Retina (tissue), 1 donor: ENCODE measurements around the gene MMP14.
"Not testable (repeated sequence)": the region's sequence is repeated elsewhere in the genome, so short reads cannot be mapped to it uniquely, and the experiment has no call there.

Experiments
- DNase-seq: peaks from one replicate; pipeline ENCODE4 v3.0.0-alpha.2; 2016

MMP14 gene

DNA sequence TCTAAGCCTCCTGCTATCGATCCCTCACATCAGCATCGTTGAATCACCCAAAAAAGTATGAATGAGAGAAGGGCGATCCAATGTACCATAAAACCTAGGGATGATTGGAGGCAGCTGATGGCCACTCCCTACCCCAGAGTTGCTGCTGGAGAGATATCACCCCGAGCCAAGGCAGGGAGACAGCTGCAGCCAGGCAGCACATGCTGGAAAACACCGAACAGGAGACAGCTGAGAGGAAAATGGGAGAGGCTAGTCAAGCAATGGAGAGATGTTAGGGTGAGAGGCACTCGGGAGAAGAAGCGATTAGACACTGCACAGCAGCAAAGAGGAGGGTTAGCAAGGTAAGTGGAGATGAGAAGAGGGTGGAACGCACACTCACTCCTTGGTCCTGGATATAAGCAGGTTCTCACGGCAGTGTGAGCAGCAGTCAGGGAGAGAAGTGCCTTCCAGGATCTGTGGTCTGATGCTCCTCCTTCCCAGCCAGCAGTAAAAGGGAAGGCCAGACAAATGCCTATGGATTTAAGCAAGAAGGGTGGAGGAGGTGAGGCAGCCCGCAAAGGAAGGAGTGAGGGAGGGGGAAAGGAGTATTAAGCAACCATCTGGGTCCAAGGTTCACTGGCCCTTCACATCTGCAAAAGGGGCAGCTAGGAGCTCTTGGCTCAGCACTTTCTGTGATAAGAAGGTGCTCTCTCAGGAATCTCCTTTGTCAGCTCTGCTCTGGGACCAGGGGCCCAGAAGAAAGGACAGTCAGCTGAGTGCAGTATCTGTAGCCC lies 21.3 kb upstream of the MMP14 start, which contains the start of gene SLC7A7:
SLC7A7 (minus strand) TSS at position 495 of the 773 bp plus-strand sequence. CDS start 2,037 bp downstream, outside the sequence.
- DNase-seq, result no peak

DNA sequence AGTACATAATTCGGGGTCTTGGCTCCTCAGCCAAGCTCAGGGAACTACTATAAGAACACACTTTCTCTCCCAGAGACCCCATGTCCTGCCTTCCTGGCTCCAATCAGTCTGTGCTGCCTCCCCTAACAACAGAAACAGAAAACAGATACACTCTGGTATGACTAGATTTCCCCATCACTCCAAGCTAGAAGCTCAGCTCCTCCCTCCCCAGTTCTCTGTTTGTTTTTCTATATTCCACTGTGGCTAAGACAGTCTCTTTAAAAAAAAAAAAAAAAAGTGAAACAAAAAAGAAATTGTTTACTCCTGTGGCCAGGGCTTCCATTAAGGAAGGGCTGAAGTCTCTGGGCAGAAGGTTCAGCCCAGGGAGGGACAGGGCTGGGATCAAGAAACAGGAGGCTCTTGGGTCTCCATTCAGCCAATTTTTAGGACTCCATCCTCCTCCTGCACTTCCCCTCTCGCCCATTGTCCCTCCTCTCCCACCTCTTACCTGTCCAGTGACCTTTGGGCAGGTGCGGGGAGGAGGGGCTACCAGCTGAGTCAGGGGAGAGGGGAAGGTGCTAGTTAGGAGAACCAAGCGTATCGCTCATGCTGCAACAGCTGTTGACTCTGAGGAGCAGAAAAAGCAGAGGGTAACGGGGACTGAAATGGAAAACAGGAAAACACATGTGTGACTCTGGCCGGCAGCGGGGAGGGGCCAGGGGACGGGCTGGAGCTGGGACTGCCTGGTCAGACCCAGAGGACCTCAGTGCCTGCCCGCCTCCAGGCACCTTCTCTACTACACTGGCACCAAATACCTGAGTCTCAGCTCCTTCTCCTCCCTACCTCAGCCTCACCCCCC lies 17.0 kb upstream of the MMP14 start:
- DNase-seq, result no peak

DNA sequence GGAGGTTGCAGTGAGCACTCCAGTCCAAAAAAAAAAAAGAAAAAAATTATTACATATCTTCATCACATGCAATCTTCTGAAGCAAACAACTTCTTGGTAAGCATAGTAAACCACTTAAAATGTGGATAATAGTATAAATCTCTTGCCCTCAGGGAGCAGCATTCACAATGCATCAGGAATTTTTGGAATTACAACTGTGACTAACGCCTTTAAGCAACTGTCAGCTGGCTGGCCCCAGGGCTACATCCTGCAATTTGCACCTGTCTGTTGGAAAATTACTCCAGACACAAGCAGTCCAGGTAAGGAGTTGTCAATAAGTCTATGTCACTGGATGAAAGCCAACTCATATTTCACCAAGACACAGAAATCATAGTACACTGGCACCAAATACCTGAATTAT lies 15.7 kb upstream of the MMP14 start:
- DNase-seq, result no peak

DNA sequence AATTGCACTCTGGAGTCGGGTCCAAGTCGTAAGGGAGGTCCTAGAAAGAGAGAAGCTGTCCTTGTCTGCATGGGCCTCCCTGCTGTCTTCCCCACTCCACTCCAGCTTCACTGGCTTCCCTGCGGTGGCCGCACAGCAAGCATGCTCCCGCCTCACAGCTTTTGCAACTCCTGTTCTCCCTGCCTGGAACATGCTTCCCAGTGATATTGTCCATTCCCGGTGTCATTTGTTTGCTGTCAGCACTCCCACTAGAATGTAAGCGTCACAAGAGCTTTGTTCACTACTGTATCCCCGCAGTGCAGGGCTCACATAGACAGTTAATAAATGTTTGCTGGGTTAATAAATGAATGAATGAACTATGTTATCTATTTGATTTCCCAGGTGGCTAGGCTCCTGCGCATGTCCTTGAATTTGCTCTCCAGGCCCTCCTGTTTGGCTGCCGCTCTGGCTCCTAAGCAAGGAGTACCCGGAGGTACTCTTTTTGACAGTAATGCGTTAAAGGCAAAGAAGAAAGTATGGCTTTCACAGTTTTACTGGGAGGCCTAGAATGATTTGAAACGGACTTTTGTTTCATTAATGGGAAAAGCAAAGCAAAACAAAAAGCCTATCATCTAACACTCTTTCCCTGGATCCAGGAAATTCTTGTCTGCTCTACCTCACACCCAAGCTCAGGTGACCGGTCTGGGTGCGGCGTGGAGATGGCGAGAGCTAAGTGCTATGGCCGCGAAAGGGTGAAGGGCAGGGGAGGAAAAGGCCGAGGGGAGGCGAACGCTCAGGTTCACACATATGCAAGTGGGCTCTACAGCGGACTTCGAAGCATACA lies 15.0 kb upstream of the MMP14 start:
- peak; percentile 43 for DNase-seq

DNA sequence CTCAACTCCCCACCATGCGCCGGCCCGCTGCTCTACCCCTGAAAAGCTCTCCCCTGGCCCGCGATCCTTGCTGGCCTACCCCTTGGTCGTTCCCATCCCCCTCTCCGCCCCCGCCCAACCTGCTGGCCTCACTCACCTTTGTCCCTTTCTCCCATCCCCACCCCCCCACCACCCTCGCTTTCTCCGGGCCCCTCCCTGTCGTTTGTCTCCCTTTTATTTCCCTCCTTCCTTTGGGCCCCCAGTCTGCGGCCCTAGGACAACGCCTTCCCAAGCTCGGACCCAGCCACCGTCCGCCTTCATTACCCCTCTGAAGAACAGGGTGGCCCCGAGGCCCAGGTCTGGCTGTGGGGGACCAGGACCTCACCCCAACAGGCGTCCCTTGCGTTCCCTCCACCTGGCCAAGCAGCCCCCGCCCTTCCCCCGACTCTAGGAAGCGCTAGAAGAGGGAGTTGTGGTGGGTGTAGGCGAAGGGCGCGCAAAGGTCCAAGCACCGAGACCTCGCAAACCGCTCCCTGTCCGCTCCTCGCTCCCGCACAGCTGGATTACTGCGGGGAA lies 14.3 kb upstream of the MMP14 start:
- peak; percentile 52 for DNase-seq

DNA sequence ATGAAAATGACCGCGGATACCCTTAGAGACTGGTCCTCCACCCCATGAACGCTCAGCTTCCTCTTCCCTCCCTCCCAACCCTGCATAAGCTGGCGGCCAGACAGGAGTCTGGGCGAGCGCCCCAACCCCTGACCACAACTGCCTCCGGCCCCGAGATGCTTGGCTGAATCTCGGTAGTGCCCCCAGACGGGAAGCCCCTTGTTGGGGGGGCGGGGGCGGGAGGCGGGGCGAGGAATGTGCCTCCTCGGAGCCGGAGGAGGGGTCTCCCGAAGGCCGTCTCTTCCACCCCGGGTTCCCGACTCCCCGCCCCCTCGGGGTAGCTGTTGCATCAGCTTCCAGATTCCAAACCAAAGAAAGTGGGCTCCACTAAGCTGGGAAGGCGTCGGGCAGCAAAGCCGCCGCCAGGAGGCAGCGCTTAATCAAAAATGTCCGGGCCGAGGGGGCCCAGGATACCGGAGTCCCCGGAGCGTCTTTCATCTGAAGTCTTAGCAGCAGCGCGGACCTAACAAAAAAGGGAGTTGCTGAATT lies 13.8 kb upstream of the MMP14 start:
- peak; percentile 91 for DNase-seq

DNA sequence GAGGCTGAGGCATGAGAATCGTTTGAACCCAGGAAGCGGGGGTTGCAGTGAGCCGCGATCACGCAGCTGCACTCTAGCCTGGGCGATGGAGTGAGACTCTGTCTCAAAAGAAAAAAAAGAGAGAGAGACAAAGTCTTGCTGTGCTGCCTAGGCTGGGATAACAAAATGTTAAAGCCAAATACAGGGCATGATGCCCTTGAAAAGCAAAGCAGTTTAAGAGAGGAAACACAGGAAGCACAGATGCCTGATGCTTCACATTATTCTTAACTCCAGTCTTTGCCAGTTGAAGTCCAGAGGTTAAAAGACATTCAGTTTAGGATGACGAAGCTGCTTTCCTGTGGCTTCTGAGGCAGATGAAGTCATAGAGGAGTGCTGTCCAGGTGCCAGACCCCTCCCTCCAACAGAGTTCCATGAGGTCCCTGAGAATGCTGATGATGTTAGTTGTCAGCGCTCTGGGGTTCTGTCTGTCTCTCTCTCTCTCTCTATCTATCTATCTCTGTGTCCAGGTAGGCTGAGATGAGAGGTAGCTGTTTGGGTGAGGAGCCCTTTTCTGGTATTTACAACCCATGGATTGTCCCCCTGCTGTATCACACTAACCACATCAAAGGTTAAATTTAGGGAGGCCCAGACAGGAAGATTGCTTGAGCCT lies 11.6 kb upstream of the MMP14 start:
- no peak for DNase-seq

DNA sequence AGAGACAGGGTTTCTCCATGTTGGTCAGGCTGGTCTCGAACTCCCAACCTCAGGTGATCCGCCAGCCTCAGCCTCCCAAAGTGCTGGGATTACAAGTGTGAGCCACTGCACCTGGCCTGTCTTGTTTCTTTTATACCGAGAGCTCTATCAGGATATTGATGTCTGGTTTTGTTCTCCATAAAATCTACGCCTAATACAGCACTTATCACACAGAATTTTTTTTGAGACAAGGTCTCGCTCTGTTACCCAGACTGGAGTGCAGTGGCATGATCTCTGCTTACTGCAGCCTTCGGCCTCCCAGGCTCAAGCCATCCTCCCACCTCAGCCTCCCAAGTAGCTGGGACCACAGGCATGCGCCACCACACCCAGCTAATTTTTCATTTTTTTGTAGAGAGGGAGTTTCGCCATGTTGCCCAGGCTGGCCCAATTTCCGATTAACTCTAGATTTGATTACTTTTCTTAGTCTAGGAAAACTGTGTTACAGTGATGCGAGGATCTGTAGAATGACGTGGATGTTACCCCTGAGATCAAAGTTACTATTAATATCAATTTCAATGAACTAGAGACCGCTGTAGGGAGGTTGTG lies 7.2 kb upstream of the MMP14 start:
- DNase-seq, result not testable (repeated sequence)

DNA sequence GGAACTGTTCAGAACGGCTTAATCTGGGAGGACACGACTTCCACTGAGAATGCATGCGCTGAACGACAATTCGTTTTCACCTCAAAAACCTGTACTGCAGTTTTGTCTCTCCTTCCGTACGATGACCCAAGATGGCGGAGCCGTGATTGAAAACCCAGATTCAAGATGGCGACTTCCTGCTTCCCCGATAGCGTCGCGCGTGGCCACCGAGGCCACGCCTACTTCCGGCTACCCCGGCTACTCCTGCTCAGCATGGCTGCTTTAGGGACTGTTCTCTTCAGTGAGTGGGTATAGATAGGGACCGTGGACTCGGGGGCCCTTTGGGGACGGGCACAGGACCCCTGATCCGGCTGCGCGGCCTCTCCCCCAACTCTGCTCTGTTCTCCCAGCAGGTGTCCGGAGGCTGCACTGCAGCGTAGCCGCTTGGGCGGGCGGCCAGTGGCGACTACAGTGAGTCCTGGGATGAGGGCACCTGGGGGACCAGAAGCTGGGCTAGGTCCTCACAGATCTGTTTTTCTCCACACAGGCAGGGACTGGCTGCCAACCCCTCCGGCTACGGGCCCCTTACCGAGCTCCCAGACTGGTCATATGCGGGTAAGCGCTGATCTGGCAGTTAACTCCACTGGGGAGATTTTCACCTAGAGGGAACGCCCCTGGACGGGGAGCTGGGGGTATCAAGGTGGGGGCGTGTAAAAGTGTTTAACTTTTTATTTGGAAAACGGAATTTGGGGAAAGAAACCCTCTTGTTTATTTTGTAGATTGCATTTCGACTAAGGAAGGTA lies 6.5 kb upstream of the MMP14 start, which contains the start of gene MRPL52:
MRPL52 (plus strand) TSS at position 227 of the 782 bp plus-strand sequence; CDS start at position 253, 26 bp downstream.
- peak; percentile 93 for DNase-seq

DNA sequence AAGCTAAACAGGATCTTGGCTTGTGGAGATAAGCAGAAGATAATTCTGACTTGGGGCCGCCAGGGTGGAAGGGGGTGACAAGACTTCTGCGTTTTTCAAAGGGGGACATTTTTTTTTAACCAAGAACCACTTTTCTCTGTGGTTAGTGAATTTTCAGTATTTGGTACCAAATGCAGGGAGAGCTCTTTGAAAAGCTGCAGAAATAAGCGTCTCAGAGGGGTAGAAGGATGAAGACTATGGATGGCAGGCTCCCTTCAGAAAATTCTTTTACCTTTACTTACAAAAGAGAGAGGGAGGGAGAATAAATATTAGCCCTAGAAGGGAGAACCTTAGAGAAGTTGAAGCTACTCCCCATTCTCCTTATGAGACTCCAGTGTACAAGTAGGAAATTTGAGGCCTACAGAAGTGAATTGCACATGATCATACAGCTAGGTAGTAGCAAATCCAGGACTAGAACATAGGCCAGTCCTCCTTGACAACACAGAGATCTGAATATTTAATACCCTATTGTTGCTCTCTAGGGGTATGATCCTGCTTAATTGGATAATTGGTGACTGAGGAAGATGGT lies 5.9 kb upstream of the MMP14 start:
- DNase-seq, result no peak

DNA sequence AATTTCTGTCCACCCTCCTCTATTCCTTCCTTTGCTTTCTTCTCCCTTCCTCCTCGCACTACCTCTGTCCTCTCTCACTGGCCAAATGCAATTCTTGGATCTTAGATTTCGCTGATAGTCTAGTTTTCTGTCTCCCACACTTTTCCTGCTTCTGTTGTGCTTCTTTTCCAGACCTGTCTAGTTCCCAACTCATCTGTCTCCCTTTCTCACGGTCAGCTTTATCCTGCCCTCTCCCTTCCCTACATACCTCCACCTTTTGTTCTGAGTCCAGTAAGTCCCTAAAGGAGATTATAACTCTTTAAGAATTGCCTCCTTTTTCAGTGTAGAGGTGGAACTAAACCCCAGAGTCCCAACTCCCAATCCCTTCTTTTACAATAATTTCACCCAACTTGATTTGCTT lies 880 bp upstream of the MMP14 start:
- no peak for DNase-seq

DNA sequence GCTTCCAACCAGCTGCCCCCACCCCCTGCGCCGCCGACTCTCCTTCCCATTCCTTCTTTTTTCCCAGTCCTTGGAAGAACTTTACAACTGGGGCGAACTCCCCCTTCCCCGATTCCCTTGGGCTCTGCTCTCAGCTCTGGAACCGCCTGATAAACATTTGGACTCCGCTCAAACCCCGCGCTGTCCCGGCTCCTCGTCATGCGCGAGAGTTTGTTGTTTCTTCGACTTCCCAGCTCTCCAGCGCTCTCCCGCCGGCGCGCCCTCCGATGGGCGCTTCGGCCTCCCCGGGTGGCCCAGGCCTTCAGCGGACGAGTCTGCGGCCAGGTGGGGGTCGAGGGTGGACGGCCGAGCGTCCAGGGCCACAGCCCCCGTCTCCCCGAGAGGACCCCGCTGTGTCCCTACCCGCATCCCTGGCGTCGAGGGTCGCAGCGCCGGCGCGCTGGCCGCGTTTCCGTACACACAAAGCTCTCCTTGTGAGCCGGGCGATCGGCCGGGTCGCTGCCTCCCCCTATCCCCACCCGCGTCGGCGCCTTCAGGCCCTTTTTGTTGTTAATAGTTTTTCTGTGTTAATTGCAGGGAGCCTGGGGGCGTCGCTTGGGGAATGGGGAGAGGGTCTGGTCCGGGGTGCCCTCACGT lies 847 bp downstream of the MMP14 start:
- DNase-seq, result peak; percentile 84

DNA sequence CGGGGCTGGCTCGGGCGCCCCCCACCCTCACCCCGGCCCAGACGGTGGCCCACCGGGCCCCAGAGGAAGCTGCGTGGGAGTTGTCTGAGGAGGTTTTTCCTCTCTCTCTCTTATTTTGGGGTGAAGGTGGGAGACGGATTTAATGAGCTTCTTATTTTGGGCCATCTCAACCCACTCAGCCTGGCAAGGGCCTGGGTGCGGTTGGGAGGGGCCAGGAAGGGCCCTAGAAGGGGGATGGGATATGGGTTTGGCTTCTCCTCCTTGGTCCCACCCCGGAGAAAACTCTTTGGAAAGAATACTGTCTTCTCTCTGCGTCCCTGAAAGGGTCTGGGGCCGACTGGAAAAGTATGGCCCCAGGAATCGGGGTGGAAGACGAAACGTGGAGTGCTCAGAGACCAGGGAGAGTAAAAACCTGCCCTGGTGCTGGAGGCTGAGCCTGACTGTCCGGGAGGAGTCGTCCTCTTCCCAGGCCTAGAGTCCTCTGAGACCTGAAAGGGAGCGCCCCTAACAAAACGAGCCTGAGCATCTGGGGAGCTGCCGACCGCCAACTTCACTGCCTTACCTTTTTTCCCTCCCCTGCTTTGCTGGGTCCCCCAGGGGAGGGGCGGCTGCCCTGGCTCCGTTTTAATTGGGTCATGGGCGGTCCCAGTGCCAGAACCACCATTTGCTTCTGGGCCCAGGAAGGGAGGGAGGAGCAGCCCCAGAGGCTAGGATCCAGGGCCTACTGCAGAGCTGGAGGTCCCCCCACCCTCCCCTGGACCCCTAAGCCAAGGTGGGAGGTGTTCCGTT lies 1.6 kb downstream of the MMP14 start:
- no peak for DNase-seq

DNA sequence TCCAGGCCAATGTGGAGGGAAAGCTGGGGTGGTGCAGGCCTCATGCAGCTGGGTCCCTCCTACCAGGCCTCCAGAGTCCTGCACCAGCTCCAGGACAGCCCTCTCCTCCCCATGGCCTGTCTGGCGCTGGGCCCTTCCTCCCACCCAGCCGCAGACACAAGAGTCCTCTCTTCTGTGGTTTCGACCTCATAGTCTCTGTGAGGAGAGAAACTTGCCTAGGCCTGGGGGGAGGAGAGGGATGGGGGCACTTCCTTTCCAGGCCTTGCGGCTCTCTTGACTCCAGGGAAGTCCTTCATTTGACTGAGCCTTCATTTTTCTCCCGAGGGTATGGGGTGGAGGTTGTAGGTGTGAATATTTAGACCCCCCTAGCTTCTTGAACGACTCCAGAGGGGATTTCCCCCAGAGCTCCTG lies 2.3 kb downstream of the MMP14 start:
- no peak for DNase-seq

DNA sequence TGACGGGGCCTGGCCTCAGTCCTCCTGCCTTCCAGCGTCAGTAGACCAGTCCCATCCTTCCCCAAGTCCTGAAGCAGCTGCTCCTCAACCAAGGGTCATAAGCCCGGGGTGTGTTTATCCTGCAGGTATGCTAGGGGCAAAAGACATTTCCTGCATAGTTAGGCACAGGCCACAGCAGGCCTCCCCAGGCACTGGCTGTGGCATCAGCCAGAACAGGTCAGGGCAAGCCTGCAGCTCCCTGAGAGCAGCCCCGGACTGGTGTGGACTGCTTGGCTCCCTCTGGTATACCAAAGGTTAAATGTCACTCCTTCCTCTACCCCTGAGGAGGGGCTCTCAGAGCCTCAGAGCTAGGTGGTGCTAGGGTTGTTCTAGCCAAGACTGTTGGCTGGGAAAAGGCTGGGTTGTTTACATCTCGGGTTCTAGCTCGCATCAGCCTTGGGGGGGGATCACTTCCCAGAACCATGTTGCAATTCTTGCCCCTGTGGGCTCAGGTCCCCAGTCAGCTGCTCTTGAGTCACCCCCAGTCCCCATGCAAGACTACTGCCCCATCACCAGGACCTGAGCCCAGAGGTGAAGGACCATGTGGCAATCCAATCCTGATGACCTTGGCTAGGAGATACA lies 2.9 kb downstream of the MMP14 start:
- no peak for DNase-seq

DNA sequence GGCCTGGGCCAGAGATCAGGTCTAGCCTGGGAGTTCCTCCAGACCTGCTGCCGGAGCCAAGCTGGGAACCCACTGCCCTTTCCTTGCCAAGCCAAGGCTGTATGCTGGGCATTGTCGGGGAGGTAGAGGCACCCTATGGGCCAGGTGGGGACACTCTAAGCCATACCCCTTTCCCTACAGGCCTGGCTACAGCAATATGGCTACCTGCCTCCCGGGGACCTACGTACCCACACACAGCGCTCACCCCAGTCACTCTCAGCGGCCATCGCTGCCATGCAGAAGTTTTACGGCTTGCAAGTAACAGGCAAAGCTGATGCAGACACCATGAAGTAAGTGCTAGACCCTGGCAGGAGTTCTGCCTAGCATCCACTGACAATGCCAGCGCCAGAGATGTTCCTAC lies 4.9 kb downstream of the MMP14 start:
- DNase-seq, result no peak

DNA sequence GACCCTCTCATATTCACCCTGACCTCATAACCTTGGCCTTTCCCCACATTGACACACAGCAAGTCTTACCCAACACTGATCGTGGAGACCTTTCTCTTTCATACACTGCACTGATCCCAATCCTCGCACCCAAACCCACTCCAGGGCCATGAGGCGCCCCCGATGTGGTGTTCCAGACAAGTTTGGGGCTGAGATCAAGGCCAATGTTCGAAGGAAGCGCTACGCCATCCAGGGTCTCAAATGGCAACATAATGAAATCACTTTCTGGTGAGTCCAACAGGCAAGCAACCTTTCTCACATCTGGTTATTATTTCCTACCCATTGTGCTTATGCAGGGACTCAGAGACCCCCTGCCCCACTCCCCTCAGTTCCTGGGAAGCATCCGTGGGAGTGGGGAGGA lies 5.4 kb downstream of the MMP14 start:
- DNase-seq, result no peak
